Panc1 (cell line): ENCODE measurements around the gene CHST1. TPM values are rescaled to one million over a fixed set of nuclear protein-coding genes. Genes with fewer than 3 reads are reported as not detected.

Source experiments
- ATAC-seq: fragments of 200-7000 bp; cut with Tn5 transposase; 2 replicates; pipeline ENCODE4 v1.9.1; 2020; ENCODE audit warnings: mild to moderate bottlenecking, moderate library complexity
- BruUV-seq: library from RNA; stranded (reverse); fragments of 400-500 nt; replicated peaks from 2 replicates; lab custom pipeline; 2021; lab: Mats Ljungman, UMichigan
- CTCF ChIA-PET: fragments of 300-600 bp; sonication (Branson Sonifier 250); formaldehyde crosslinking; loops from one replicate; lab custom pipeline; 2022; ENCODE audit warnings: antibody characterized with exemption; lab: Charles Lee
- POLR2A ChIA-PET: fragments of 300-600 bp; sonication (Branson Sonifier 250); formaldehyde crosslinking; loops from one replicate; lab custom pipeline; 2022; ENCODE audit warnings: antibody characterized with exemption; lab: Charles Lee
- DNase-seq: peaks from one replicate; pipeline ENCODE4 v3.0.0-alpha.2; 2010; ENCODE audit warnings: low read depth, low spot score
- H3K27ac ChIP-seq: 2 replicates; pipeline ENCODE4 v1.5.1; 2011; ENCODE audit warnings: mild to moderate bottlenecking, low read length, inconsistent platforms
- H3K27me3 ChIP-seq: fragments of 200-500 bp; sonication (Bioruptor generic); 2 replicates; pipeline ENCODE4 v1.6.0; 2014; ENCODE audit warnings: low read length, inconsistent platforms; ENCODE audit not compliant: control insufficient read depth, insufficient read depth
- H3K36me3 ChIP-seq: fragments of 200-500 bp; sonication (Bioruptor generic); 2 replicates; pipeline ENCODE4 v1.5.1; 2014; ENCODE audit warnings: inconsistent platforms, mild to moderate bottlenecking, low read length, moderate library complexity; ENCODE audit not compliant: control insufficient read depth, insufficient read depth
- H3K4me1 ChIP-seq: 2 replicates; pipeline ENCODE4 v1.5.1; 2011; ENCODE audit warnings: inconsistent platforms, mild to moderate bottlenecking, low read length, moderate library complexity; ENCODE audit not compliant: control insufficient read depth, insufficient read depth
- H3K4me3 ChIP-seq, 2 experiments: 2 replicates each; pipeline ENCODE4 v1.5.1; 2011 to 2012; ENCODE audit warnings: low read depth in 2 of 2, low read length in 2 of 2, mild to moderate bottlenecking in 2 of 2, inconsistent platforms in 1 of 2, moderate library complexity in 1 of 2
- H3K9me3 ChIP-seq: fragments of 200-500 bp; sonication (Bioruptor generic); 2 replicates; pipeline ENCODE4 v1.5.1; 2014; ENCODE audit warnings: low read depth, mild to moderate bottlenecking, inconsistent platforms, low read length, moderate library complexity; ENCODE audit not compliant: control insufficient read depth, insufficient read depth
- CTCF ChIP-seq: fragments of 450-650 bp; IDR thresholded peaks from 2 replicates; pipeline ENCODE4 v1.5.1; 2017; ENCODE audit warnings: mild to moderate bottlenecking
- POLR2AphosphoS5 ChIP-seq: IDR thresholded peaks from 2 replicates; pipeline ENCODE4 v1.6.1; 2012; ENCODE audit warnings: mild to moderate bottlenecking, low read depth, low read length, moderate library complexity
- SIN3A ChIP-seq: IDR thresholded peaks from 2 replicates; pipeline ENCODE4 v1.6.1; 2012; ENCODE audit warnings: low read depth, mild to moderate bottlenecking, low read length, moderate library complexity, borderline replicate concordance; ENCODE audit not compliant: insufficient read depth
- TCF7L2 ChIP-seq: IDR thresholded peaks from 2 replicates; pipeline ENCODE4 v1.6.1; 2011; ENCODE audit warnings: mild to moderate bottlenecking, low read depth, low read length, inconsistent platforms
- in situ Hi-C: cut with HindIII; loops from 2 replicates; pipeline ENCODE4 v1.10.0; 2016; ENCODE audit warnings: low sequenced_read_pairs, low pct_unique_long_range_greater_than_20kb
- intact Hi-C: fragments of 100-400 bp; cut with micrococcal nuclease; formaldehyde crosslinking; loops from one replicate; pipeline ENCODE4 v1.10.0; 2022; ENCODE audit not compliant: unreplicated experiment
- total RNA-seq: library from RNA; stranded (reverse); gene quantifications from one replicate; pipeline ENCODE4 v1.2.1, GENCODE V29; 2021; ENCODE audit not compliant: unreplicated experiment
- TF ChIP-seq, protein P1 (sequence below), 2 experiments: IDR thresholded peaks; 2 replicates each; pipeline ENCODE4 v1.6.1; 2011 to 2012; ENCODE audit warnings: low read depth in 2 of 2, control low read depth in 1 of 2, low read length in 1 of 2, mild to moderate bottlenecking in 1 of 2, moderate library complexity in 1 of 2; ENCODE audit not compliant: insufficient read depth in 1 of 2

The CHST1 gene
- total RNA-seq, 1 experiment from 2014 or later, result not detected

DNA sequence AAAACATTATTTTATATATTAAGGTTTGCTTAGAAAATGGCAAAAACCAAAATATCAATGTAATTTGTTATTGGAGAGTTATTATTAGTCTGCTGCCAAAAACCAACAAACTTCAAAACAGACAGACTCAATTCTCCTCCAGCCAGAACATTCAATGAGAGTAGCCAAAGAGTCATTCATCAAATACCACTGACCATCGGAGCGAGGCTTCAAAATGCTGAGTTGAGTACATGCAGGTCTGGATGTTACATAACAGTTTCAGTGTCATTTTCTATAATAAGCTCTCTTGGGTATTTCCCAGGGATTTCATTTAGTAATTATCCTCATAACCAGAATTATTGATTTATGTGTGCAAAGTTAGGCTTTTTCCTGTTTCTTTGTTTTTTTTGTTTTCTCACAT lies 42.6 kb downstream of the CHST1 start:
- no peaks in the 10 kb centered on the region for H3K36me3 ChIP-seq
- in situ Hi-C loops, result no loop called here
- H3K4me3 ChIP-seq, result no peak overlapping the region
- peaks cover 3% of the 10 kb centered on the region; the same call in 1 of the 2 replicates for H3K9me3 ChIP-seq
- ChIA-PET POLR2A (no interaction called here), CTCF (no interaction called here)
- BruUV-seq, result no TSS peak
- no peak overlapping the region for H3K27ac ChIP-seq
- ATAC-seq (no peak), DNase-seq (no peak)
- TF ChIP-seq TCF7L2, result no peak
- TF ChIP-seq CTCF, result no peak
- intact Hi-C loops, result no loop called here
- no peaks in the 10 kb centered on the region for H3K4me1 ChIP-seq
- H3K27me3 ChIP-seq, result peaks cover 12% of the 10 kb centered on the region

DNA sequence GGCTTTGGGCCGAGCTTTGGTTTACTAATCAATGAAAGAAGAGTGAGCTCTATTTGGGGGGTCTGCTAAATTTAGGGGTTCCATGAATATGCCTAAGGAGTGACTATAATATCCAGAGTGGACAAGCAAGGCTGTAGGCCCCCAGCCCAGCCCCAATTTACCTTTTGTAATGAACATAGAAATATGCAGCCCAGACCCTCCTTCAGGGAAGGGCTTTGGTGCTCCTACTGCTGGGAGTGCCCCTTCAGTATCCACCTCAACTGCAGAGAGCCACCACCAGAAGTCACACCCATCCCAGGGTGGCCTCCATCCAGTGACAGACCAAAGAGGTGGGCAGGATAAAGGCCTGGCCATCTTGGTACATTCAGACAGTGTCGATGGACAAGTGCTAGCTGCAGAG lies 43.1 kb downstream of the CHST1 start:
- ATAC-seq, result no peak

More for the DNA sequence above, 43.1 kb downstream of the CHST1 start:
- TF ChIP-seq SIN3A (no peak), POLR2AphosphoS5 (no peak), CTCF (no peak), TCF7L2 (no peak)
- TF ChIP-seq, protein P1, sequence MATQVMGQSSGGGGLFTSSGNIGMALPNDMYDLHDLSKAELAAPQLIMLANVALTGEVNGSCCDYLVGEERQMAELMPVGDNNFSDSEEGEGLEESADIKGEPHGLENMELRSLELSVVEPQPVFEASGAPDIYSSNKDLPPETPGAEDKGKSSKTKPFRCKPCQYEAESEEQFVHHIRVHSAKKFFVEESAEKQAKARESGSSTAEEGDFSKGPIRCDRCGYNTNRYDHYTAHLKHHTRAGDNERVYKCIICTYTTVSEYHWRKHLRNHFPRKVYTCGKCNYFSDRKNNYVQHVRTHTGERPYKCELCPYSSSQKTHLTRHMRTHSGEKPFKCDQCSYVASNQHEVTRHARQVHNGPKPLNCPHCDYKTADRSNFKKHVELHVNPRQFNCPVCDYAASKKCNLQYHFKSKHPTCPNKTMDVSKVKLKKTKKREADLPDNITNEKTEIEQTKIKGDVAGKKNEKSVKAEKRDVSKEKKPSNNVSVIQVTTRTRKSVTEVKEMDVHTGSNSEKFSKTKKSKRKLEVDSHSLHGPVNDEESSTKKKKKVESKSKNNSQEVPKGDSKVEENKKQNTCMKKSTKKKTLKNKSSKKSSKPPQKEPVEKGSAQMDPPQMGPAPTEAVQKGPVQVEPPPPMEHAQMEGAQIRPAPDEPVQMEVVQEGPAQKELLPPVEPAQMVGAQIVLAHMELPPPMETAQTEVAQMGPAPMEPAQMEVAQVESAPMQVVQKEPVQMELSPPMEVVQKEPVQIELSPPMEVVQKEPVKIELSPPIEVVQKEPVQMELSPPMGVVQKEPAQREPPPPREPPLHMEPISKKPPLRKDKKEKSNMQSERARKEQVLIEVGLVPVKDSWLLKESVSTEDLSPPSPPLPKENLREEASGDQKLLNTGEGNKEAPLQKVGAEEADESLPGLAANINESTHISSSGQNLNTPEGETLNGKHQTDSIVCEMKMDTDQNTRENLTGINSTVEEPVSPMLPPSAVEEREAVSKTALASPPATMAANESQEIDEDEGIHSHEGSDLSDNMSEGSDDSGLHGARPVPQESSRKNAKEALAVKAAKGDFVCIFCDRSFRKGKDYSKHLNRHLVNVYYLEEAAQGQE (IDR thresholded peaks at IDR 0.05; ENCODE audit: insufficient read depth in 1 of 2, low read depth in 2 of 2, low read length in 1 of 2), result no peak
- H3K27ac ChIP-seq, result no peak overlapping the region
- no peaks in the 10 kb centered on the region for H3K36me3 ChIP-seq
- no TSS peak for BruUV-seq
- H3K9me3 ChIP-seq, result peaks cover 3% of the 10 kb centered on the region; the same call in 1 of the 2 replicates
- no peaks in the 10 kb centered on the region for H3K4me1 ChIP-seq
- intact Hi-C loops, result no loop called here
- CTCF ChIA-PET, result no interaction called here
- peaks cover 12% of the 10 kb centered on the region for H3K27me3 ChIP-seq
- POLR2A ChIA-PET, result no interaction called here
- no peak overlapping the region for H3K4me3 ChIP-seq
- no peak for DNase-seq
- in situ Hi-C loops, result no loop called here
